ENCODE data around the gene TLE3. TPM values are rescaled to one million over a fixed set of nuclear protein-coding genes. Genes with fewer than 3 reads are reported as not detected.

The TLE3 gene
- total and polyA plus RNA-seq, 2 of the 13 experiments (the other 11 are each of a cell fraction or from before 2014, with no cell fraction given), result 11.9 to 13.8 TPM

GRCh38 chr15:70067011-70067410 lies 30.7 kb downstream of the TLE3 start (continued):
- TF ChIP-seq POLR2A (IDR thresholded peaks at IDR 0.05; ENCODE audit: insufficient read depth in 1 of 2, low read depth in 2 of 2, low read length in 2 of 2) (no peak), ZKSCAN8 (CRISPR knock-in tag; IDR thresholded peaks at IDR 0.05; ENCODE audit: borderline replicate concordance) (no peak), SMC3 (IDR thresholded peaks at IDR 0.05; ENCODE audit: low read length) (no peak), HDAC1 (CRISPR knock-in tag; IDR thresholded peaks at IDR 0.05) (no peak), ZNF512 (CRISPR knock-in tag; IDR thresholded peaks at IDR 0.05) (no peak), SMAD1 (CRISPR knock-in tag; IDR thresholded peaks at IDR 0.05; ENCODE audit: borderline replicate concordance, low read depth) (no peak), LCORL (IDR thresholded peaks at IDR 0.05) (no peak), LCORL (CRISPR knock-in tag; IDR thresholded peaks at IDR 0.05) (no peak), TCF12 (IDR thresholded peaks at IDR 0.05) (no peak), TCF12 (CRISPR knock-in tag; IDR thresholded peaks at IDR 0.05) (no peak), ZNF274 (CRISPR knock-in tag; IDR thresholded peaks at IDR 0.05) (no peak), ZMYM4 (CRISPR knock-in tag; IDR thresholded peaks at IDR 0.05) (no peak)

- Histone ChIP-seq H2AFZ (ENCODE audit: low read length) (no peak overlapping the region), H3K4me2 (ENCODE audit: low read depth, low read length) (no peak overlapping the region), H3K27me3 (ENCODE audit: control insufficient read depth in 1 of 2, insufficient read depth in 2 of 2, low read length in 2 of 2) (no peaks in the 10 kb centered on the region), H3K9me3 (ENCODE audit: low read length) (no peaks in the 10 kb centered on the region), H3K4me1 (ENCODE audit: insufficient read depth, low read length) (peaks cover 14% of the 10 kb centered on the region), H3K36me3 (replicated peaks in 1 of 2; ENCODE audit: control insufficient read depth in 1 of 2, insufficient read depth in 2 of 2, low read length in 2 of 2) (peaks cover 38 to 94% of the 10 kb centered on the region in 2 experiments; a peak in 4 of 5 replicates), H4K20me1 (ENCODE audit: insufficient read depth, low read length) (peaks cover 33% of the 10 kb centered on the region), H3K79me2 (ENCODE audit: insufficient read depth, low read length) (no peaks in the 10 kb centered on the region), H3K9ac (ENCODE audit: insufficient read depth, low read depth, low read length) (no peak overlapping the region), H3K27ac (ENCODE audit: extremely low read length, insufficient read depth, low read length) (no peak overlapping the region), H3K4me3 (replicated peaks in 1 of 3; ENCODE audit: insufficient read depth in 1 of 3, low read depth in 2 of 3, low read length in 3 of 3) (no peak overlapping the region)
- FAIRE-seq (no peak), ATAC-seq (no peak), DNase-seq (ENCODE audit: low spot score) (no peak)
- POLR2A ChIA-PET, result no interaction called here
- in situ Hi-C loops (cut with HindIII; ENCODE audit: extremely low pct_ligation_motif_present, low pct_unique_long_range_greater_than_20kb) (no loop called here), intact Hi-C loops (cut with micrococcal nuclease; ENCODE audit: unreplicated experiment) (no loop called here)
- CTCF ChIA-PET (ENCODE audit: low intra/inter-chr PET ratio, low total read pairs), result no interaction called here
- 93% methylated on average over 5 of the region's 5 CpGs for WGBS (ENCODE audit: low lambda C conversion rate)
- no TSS peak for BruUV-seq (replicated peaks)
- TF ChIP-seq ZC3H13 (CRISPR knock-in tag; IDR thresholded peaks at IDR 0.05), result no peak
- no peak for TF ChIP-seq ZBTB46 (CRISPR knock-in tag; IDR thresholded peaks at IDR 0.05; ENCODE audit: borderline replicate concordance)
- TF ChIP-seq NR2C2 (CRISPR knock-in tag; IDR thresholded peaks at IDR 0.05; ENCODE audit: borderline replicate concordance), result no peak
- TF ChIP-seq ZFYVE20 (CRISPR knock-in tag; IDR thresholded peaks at IDR 0.05; ENCODE audit: borderline replicate concordance, low read depth), result no peak
- no peak for TF ChIP-seq KLF13 (CRISPR knock-in tag; IDR thresholded peaks at IDR 0.05)
- no peak for TF ChIP-seq TFDP2 (CRISPR knock-in tag; IDR thresholded peaks at IDR 0.05)
- no peak for TF ChIP-seq ZKSCAN5 (CRISPR knock-in tag; IDR thresholded peaks at IDR 0.05)
- no peak for TF ChIP-seq REL (CRISPR knock-in tag; conservative IDR thresholded peaks at IDR 0.05)
- TF ChIP-seq KLF9 (CRISPR knock-in tag; IDR thresholded peaks at IDR 0.05; ENCODE audit: low read depth), result no peak
- TF ChIP-seq SIX1 (CRISPR knock-in tag; IDR thresholded peaks at IDR 0.05; ENCODE audit: borderline replicate concordance), result no peak
- TF ChIP-seq ZNF780A (CRISPR knock-in tag; IDR thresholded peaks at IDR 0.05), result no peak
- no peak for TF ChIP-seq GABPB1 (CRISPR knock-in tag; IDR thresholded peaks at IDR 0.05)
These were observed 31.3 kb downstream of the TLE3 start for GRCh38 chr15:70066447-70066846.
